HL-60/S4 treated with phorbol 12-myristate 13-acetate at 8.2 ng/mL for 4 days and 3 days (cell line): ENCODE data around the gene CDR2L.
"Not testable (repeated sequence)": the region's sequence is repeated elsewhere in the genome, so short reads cannot be mapped to it uniquely, and the experiment has no call there.

Source experiments
- in situ Hi-C: fragments of 300-500 bp; cut with MboI; formaldehyde crosslinking; loops from 2 replicates; pipeline ENCODE4 v1.15.0; 2022; ENCODE audit warnings: low sequenced_read_pairs

Gene CDR2L

DNA sequence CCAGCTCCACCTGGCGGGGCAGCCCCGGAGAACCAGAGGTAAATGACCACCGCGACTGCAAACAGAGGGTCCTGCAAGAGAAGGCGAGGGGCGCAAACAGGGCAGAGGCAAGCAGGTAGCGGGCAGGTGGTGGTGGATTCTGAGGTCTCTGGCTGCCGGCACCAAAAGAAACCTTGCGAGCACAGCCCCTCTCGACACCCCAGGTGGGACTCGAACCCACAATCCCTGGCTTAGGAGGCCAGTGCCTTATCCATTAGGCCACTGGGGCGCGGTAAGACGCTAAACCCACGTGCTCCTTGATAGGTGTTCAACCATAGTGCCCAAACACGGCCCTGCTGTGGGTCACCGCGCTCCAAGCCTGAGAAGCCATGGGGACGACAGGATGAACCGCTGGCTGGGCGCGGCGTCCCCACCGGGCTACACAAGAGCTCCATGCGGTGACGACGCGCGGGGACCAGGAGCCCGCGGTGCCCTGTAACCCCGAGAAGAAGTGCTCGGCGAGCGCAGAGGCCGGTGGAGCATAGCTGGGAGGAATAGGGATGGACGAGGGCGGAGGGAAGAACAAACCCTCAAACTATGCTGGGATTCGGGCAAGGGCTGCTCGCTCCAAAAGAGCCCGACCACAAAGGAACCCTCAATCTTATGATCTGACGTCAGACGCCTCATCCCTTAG, 46.9 kb downstream of the CDR2L start:
- in situ Hi-C loops, result no loop called here

DNA sequence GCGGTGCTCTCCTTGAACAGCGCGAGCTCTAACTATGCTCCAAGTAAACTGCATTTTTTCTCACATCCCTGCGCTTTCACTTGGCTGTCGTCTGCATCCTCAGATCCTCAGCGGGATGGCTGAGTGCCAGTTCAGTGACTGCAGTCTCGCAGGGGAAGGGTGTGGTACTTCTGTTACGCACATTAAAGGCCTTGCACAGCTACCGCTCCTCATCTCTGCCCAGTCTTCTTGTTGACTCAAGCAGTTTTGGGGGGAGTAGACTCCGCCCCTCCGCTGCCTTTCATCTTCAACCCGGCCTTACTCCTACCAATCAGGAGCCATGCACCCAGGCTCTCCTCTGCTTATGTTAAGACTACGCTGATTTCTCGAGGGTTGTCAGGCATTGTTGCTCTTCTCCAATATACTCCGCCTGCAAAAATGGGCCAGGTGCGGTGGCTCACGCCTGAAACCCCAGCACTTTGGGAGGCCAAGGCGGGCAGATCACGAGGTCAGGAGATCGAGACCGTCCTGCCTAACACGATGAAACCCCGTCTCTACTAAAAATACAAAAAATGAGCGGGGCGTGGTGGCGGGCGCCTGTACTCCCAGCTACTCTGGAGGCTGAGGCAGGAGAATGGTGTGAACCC, 49.3 kb downstream of the CDR2L start:
- in situ Hi-C loops, result no loop called here

DNA sequence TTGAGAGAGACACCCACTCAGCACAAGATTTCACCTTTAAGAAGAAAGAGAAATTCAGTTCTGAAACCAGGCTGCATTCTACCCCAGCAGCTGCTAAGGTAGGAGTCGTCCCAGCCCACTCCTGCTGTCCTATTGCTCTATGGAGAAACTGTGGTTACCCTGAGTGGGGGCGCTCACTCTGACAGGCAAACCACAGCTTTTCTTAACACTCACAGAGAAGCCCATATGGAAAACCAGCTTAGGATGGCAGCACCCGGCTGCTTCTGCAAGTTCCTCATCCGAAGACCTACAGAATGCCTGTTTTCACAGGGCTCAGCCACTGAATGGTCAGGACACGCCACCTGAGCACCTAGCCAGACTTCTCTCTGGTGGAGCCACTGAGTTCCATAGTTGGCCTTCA, 51.8 kb downstream of the CDR2L start:
- in situ Hi-C loops, result no loop called here

DNA sequence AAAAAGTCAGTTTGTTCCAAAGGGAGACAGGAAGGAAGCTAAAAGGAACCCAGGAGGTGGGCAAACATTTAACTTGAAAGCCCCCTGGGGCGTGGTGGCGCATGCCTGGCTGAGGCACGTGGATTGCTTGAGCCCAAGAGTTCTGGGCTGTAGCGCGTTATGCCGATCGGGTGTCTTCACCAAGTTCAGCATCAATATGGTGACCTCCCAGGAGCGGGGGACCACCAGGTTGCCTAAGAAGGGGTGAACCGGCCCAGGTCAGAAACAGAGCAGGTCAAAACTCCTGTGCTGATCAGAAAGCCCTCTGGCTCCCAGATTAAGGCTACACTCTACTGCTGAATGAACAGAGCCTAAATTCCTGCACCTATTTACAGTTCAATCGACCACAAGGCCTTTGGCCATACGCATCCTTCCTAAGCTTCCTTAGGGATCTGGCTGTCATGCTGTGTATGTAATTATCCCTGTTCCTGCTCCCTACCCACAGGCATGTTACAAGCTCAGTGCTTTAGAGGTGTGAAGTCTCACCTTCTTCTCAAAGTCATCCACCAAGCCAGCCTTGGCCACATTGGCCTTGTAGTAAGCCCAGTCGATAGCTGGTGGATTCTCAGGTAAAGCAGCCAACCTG, 54.3 kb downstream of the CDR2L start:
- in situ Hi-C loops, result no loop called here

DNA sequence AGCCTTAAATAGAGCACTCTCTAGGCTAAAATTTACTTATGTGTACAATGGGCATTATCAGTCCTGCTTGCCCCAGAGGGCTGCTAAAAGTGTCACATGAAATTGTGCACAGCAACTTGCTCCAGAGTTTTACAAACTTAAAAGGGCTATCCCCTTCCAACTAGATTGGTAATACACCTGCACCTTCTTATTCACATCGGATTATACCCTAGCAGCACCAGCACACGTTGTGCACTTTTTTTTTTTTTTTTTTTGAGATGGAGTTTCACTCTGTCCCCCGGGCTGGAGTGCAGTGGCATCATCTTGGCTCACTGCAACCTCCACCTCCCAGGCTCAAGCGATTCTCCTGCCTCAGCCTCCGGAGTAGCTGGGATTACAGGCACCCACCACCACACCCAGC, 56.4 kb downstream of the CDR2L start:
- in situ Hi-C loops, result not testable (repeated sequence)

DNA sequence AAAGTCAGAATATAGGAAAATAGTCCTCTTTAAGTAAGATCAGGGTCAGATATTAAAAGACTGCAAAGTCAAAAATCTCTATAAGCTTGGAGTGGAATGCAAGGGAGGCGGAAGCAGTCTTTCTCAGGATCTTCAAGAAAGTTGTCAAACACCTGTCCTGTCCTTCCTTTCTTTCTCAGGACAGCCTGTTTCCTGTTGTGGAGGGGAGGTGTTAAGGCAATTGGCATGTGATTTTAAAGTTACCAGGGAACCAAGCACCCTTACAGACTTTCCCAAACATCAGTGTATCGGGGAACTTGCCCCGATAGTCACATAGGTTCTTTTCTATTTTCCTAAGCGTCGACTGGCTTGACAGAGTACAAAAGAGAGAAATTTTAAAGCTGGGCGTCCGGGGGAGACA, 57.3 kb downstream of the CDR2L start:
- in situ Hi-C loops, result no loop called here

DNA sequence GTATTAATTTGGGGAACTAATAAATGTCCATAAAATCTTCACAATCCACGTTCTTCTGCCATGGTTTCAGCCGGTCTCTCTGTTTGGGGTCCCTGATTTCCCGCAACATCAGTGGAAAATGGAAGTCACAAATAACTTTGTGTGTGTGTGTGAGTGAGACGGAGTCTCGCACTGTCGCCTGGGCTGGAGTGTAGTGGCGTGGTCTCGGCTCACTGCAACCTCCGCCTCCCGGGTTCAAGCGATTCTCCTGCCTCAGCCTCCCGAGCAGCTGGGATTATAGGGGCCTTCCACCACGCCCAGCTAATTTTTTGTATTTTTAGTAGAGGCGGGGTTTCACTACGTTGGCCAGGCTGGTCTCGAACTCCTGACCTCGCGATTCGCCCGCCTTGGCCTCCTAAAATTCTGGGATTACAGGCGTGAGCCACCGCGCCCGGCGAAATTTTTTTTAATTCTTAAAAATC, 58.5 kb downstream of the CDR2L start:
- in situ Hi-C loops, result not testable (repeated sequence)

DNA sequence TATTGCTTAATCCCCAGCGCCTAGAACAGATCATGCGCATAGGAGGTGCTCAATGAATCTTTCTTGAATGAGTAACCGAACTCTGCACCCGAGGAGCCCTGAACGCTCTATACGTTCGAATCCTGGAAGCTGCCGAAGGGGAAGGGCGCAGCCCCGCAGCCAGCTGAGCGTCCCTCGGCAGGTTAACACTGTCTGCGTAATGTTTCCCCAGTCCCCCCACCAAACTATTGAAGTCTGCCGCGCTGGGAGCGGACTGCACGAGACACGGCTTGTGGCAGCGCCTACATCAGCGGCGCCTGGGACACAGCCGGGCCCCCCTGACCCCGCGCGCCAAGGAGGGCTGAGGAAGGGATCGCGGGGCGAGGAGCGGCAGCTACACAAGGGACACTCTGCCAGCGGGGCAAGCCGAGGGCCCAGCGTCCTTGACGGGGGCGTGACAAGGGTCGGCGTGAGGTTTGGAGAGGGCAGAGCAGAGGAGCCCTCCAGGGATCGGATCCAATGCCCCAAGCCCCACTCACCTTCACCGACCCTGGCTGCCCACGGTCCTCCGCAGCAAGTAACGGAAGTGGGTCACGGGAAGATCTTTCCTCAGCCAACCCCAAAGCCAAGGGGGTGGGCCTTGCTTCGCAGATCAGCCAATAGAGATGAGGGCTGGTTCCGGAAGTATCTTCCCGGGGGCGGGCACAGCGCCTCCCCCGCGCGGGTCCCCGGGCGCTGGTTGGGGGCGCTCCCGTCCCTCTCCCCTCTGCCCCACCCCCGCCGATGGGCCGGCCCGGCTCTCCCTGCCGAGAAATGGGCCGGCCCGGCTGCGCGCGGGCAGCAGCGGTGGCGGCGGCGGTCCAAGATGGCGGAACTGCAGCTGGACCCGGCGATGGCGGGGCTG, 59.2 kb downstream of the CDR2L start, which contains the start of the genes ATP5PD and KCTD2:
TSS of gene ATP5PD (minus strand) at position 563 of the 883 bp plus-strand sequence. CDS start 4,319 bp downstream, outside the sequence.
TSS of gene KCTD2 (plus strand) at position 819 of the 883 bp plus-strand sequence. CDS start at position 845, 26 bp downstream.
- in situ Hi-C loops, result no loop called here

DNA sequence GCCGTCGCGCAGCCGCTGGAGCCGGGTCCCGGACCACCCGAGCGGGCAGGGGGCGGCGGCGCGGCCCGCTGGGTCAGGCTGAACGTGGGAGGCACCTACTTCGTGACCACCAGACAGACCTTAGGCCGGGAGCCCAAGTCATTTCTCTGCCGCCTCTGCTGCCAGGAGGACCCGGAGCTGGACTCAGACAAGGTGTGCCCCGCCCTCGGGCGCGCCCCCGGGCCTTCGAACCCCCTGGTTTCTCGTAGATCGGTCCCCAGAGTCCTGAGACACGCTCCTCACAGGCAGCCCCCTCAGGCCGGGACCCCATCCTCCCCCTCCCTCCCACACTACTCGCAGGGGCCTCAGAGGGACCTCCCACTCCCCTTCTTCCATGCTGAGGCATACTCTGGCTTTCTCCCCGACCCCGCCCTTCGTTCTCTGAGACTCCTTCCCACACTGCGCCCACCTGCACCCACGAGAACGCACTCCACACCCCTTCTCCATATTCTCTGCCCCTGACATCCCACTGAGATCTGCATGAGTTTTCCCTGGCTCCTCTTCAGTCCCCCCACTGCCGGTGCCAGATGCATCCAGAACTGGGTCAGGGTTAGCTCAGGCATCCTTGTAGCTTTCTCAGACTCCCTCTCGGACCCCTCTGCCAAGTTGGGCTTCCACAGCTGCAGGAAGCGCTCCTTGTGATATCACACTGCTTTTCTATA, 60.1 kb downstream of the CDR2L start:
- in situ Hi-C loops, result no loop called here

DNA sequence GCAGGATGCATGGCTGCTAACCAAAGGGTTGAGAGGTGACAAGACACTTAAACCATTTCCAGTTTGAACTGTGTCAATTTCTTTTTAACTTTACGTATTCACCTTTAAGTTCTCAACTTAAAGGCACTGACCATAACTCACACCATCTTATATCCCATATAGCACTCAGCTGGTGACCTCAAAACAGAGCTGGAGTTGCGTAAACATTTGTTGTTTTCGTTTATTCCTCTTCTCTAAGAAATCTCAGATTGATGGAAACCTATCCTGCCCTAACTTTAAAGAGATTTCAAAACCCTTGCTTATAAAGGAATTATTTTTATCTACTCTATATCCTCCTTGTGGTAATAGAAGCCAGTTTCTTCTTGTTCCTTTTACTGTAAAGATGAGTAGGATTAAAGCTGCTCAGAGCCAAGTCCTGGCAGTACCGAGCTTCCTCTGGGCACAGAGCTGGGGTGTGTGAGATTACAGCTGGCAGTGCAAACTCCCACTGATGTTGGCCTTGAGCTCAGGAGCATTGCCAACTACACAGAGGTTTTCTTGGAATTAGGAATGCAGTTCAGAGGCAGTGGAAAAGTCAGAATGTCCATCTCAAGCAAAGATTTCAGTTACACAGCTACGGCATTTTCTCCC, 60.9 kb downstream of the CDR2L start:
- in situ Hi-C loops, result no loop called here

DNA sequence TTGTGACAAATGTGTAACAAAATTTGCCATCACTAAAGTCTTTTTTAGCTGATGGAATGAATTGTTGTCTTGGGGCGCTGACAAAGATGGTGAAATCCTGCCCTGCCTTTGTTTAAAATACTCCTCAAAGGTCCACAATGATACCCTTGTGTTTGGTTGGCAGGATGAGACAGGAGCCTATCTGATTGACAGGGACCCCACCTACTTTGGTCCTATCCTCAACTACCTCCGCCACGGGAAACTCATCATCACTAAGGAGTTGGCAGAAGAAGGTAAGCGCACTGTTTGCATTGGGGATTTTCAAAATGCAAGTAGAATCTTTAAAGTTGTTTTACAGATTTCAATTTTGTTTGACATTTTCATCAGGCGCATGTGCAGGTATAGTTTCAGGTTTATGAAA, 61.6 kb downstream of the CDR2L start:
- in situ Hi-C loops, result no loop called here

DNA sequence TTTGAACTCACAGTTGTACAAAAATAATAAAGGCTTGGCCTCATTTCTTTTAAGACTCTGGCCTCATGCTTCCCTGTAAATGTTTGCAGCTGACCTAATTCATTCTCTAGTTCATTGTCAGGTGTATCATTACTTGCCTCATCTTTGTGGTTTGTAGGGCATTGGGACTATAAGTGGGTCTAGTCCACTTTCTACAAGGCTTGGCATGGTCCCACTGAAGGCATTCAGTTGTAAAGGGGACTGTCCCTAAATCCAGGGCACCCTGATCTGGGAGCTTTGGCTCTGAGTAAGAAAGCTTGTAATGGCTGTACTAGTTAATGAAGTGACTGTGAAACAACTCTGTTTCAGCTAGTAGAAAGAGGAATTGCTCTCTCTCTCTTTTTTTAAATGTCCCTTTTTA, 62.3 kb downstream of the CDR2L start:
- in situ Hi-C loops, result no loop called here

DNA sequence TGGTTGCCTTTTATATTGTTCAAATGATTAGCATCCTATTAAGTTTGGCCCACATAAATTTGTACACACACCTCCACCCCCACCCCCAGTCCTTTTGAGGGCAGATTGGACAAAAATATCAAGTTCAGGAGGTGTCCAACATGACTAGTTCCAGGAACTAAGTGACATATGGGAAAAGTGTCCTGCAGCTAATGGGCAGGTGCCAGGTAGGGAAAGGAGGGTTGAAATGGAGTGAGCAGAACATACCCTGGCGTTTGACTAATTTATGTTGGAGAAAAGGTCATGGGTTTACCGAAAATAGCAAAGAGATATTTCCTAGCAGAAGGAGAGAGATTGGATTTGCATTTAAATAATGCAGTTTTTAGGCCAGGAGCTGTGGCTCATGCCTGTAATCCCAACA, 64.5 kb downstream of the CDR2L start:
- in situ Hi-C loops, result no loop called here
